ENCODE results near the gene HK1. TPM values are rescaled to one million over a fixed set of nuclear protein-coding genes. Genes with fewer than 3 reads are reported as not detected.
A peak's percentile ranks its signal among the peaks of the same experiment; 100 is the strongest.

The HK1 gene
- total and polyA plus RNA-seq, 12 donors: 18.4 to 79.3 (median 45.1) TPM

DNA sequence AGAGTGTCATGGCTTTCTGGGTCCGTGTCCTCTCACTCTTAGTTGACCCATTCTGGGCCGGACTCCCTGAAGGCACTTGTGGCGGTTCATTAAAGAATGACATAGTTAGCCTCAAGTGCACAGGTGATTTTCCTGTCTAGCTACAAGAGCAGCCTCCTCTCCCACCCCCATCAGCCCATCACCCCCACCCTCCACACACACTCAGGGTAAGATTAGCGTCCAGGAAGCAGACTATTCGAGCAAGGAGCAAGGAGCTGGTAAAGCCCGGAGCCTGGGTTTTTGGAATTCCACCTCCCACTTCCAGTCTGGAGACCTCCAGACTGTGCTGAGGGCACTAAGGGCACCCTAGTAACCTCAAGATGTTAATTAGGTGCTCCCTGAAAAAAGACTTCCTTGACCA is 98.9 kb downstream of the HK1 start:
- H3K4me3 ChIP-seq: no peak overlapping the region
- H3K36me3 ChIP-seq (replicated peaks in 1 of 2): peaks cover 0 to 48% of the 10 kb centered on the region in 2 donors
- intact Hi-C loops (cut with DNase I): no loop called here
- 85 to 90% (median 87%) methylated on average over 6 of the region's 6 CpGs for WGBS, 4 donors
- H3K27ac ChIP-seq: peak overlapping the region in 2 of 5 donors; percentile 14 to 40
- H3K27me3 ChIP-seq: no peaks in the 10 kb centered on the region
- H3K9me3 ChIP-seq (replicated peaks in 1 of 3): no peaks in the 10 kb centered on the region
- TF ChIP-seq POLR2A (IDR thresholded peaks at IDR 0.05): no peak
- TF ChIP-seq, protein P1, sequence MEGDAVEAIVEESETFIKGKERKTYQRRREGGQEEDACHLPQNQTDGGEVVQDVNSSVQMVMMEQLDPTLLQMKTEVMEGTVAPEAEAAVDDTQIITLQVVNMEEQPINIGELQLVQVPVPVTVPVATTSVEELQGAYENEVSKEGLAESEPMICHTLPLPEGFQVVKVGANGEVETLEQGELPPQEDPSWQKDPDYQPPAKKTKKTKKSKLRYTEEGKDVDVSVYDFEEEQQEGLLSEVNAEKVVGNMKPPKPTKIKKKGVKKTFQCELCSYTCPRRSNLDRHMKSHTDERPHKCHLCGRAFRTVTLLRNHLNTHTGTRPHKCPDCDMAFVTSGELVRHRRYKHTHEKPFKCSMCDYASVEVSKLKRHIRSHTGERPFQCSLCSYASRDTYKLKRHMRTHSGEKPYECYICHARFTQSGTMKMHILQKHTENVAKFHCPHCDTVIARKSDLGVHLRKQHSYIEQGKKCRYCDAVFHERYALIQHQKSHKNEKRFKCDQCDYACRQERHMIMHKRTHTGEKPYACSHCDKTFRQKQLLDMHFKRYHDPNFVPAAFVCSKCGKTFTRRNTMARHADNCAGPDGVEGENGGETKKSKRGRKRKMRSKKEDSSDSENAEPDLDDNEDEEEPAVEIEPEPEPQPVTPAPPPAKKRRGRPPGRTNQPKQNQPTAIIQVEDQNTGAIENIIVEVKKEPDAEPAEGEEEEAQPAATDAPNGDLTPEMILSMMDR (IDR thresholded peaks at IDR 0.05): no peak
- peaks cover 0 to 12% of the 10 kb centered on the region in 2 donors for H3K4me1 ChIP-seq (replicated peaks in 1 of 2)
- DNase-seq: no peak

- 59 to 71% (median 66%) methylated on average over 3 of the region's 3 CpGs for WGBS, 4 donors
- H3K9me3 ChIP-seq (replicated peaks in 1 of 3): no peaks in the 10 kb centered on the region
- H3K4me3 ChIP-seq: no peak overlapping the region
- no peak for TF ChIP-seq POLR2A (IDR thresholded peaks at IDR 0.05)
- TF ChIP-seq, protein P1 (IDR thresholded peaks at IDR 0.05): no peak
- H3K27me3 ChIP-seq: no peaks in the 10 kb centered on the region
- peaks cover 0 to 12% of the 10 kb centered on the region in 2 donors for H3K4me1 ChIP-seq (replicated peaks in 1 of 2)
- peak in 1 of 7 donors; percentile 11 for DNase-seq
- peak overlapping the region in 2 of 5 donors; percentile 0 to 14 for H3K27ac ChIP-seq
- peaks cover 0 to 54% of the 10 kb centered on the region in 2 donors for H3K36me3 ChIP-seq (replicated peaks in 1 of 2)
- intact Hi-C loops (cut with DNase I): no loop called here
Observed at GRCh38 chr10:69377933-69378332, 99.6 kb downstream of the HK1 start.

- no peak for DNase-seq
- WGBS, 4 donors: 94 to 97% (median 96%) methylated on average over 9 to 16 of the region's 16 CpGs
- intact Hi-C loops (cut with DNase I): no loop called here
- H3K36me3 ChIP-seq (replicated peaks in 1 of 2): peaks cover 0 to 63% of the 10 kb centered on the region in 2 donors
- TF ChIP-seq, protein P1 (IDR thresholded peaks at IDR 0.05): no peak
- TF ChIP-seq POLR2A (IDR thresholded peaks at IDR 0.05): no peak
- no peaks in the 10 kb centered on the region for H3K9me3 ChIP-seq (replicated peaks in 1 of 3)
- peaks cover 0 to 12% of the 10 kb centered on the region in 2 donors for H3K4me1 ChIP-seq (replicated peaks in 1 of 2)
- H3K4me3 ChIP-seq: no peak overlapping the region
- no peak overlapping the region for H3K27ac ChIP-seq
- H3K27me3 ChIP-seq: no peaks in the 10 kb centered on the region
Observed at GRCh38 chr10:69379800-69380199, 101.5 kb downstream of the HK1 start.

- H3K9me3 ChIP-seq (replicated peaks in 1 of 3): no peaks in the 10 kb centered on the region
- 90 to 94% (median 92%) methylated on average over 24 to 26 of the region's 26 CpGs for WGBS, 4 donors
- no peak overlapping the region for H3K4me3 ChIP-seq
- TF ChIP-seq, protein P1 (IDR thresholded peaks at IDR 0.05): no peak
- no peak for TF ChIP-seq POLR2A (IDR thresholded peaks at IDR 0.05)
- H3K27ac ChIP-seq: no peak overlapping the region
- peaks cover 0 to 78% of the 10 kb centered on the region in 2 donors for H3K36me3 ChIP-seq (replicated peaks in 1 of 2)
- intact Hi-C loops (cut with DNase I): no loop called here
- no peaks in the 10 kb centered on the region for H3K4me1 ChIP-seq (replicated peaks in 1 of 2)
- no peak for DNase-seq
- H3K27me3 ChIP-seq: no peaks in the 10 kb centered on the region
Observed at GRCh38 chr10:69382382-69383117, 104.3 kb downstream of the HK1 start.

All from adrenal gland (tissue), 12 donors.